Kidney epithelial cell (primary cell): ENCODE data around the gene NCS1. TPM values are rescaled to one million over a fixed set of nuclear protein-coding genes. Genes with fewer than 3 reads are reported as not detected.

Source experiments
- DNase-seq: peaks from one replicate; pipeline ENCODE4 v3.0.0-alpha.2; 2010; ENCODE audit warnings: low read depth
- H3K27me3 ChIP-seq: 2 replicates; pipeline ENCODE4 v1.6.0; 2011; ENCODE audit warnings: low read length; ENCODE audit not compliant: control insufficient read depth, insufficient read depth
- H3K36me3 ChIP-seq: 2 replicates; pipeline ENCODE4 v1.5.1; 2011; ENCODE audit warnings: low read length; ENCODE audit not compliant: control insufficient read depth, insufficient read depth
- H3K4me3 ChIP-seq: 2 replicates; pipeline ENCODE4 v1.5.1; 2011; ENCODE audit warnings: low read depth, mild to moderate bottlenecking, control low read depth, low read length
- total RNA-seq: library from RNA; depleted of rRNA; stranded (reverse); fragments of >200 nt; gene quantifications from 2 replicates; pipeline ENCODE4 v1.2.3, GENCODE V29; 2015
- TF ChIP-seq, protein P1 (sequence below): IDR thresholded peaks from 2 replicates; pipeline ENCODE4 v1.5.1; 2011; ENCODE audit warnings: mild to moderate bottlenecking, moderate library complexity, low read length, control low read depth, inconsistent platforms; ENCODE audit not compliant: insufficient read depth, poor library complexity, severe bottlenecking

The NCS1 gene
- total RNA-seq, 1 donor from 2014 or later, result 69.2 TPM

DNA sequence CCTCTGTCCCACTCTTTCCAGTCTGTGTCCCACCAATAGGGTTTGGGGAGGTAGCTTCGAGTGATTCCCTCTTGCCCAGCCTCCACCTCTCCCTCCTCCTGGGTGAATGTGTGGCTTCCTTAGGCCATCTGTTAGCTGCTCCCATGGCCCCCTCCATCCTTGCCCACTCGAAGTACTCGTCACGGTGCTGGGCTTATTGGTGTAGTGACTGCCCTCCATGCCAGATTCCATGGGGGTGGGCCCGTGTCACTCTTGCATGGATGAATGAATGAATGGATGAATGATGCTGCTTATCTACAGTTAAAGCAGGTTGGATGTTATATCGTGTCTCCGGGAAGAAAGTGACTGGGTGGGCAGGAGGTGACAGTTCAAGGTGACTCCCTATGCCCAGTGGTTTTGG lies 112.5 kb downstream of the NCS1 start:
- TF ChIP-seq, protein P1, sequence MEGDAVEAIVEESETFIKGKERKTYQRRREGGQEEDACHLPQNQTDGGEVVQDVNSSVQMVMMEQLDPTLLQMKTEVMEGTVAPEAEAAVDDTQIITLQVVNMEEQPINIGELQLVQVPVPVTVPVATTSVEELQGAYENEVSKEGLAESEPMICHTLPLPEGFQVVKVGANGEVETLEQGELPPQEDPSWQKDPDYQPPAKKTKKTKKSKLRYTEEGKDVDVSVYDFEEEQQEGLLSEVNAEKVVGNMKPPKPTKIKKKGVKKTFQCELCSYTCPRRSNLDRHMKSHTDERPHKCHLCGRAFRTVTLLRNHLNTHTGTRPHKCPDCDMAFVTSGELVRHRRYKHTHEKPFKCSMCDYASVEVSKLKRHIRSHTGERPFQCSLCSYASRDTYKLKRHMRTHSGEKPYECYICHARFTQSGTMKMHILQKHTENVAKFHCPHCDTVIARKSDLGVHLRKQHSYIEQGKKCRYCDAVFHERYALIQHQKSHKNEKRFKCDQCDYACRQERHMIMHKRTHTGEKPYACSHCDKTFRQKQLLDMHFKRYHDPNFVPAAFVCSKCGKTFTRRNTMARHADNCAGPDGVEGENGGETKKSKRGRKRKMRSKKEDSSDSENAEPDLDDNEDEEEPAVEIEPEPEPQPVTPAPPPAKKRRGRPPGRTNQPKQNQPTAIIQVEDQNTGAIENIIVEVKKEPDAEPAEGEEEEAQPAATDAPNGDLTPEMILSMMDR, result no peak
- H3K27me3 ChIP-seq, result peaks cover 49% of the 10 kb centered on the region
- H3K4me3 ChIP-seq, result no peak overlapping the region
- no peak for DNase-seq
- H3K36me3 ChIP-seq, result no peaks in the 10 kb centered on the region

DNA sequence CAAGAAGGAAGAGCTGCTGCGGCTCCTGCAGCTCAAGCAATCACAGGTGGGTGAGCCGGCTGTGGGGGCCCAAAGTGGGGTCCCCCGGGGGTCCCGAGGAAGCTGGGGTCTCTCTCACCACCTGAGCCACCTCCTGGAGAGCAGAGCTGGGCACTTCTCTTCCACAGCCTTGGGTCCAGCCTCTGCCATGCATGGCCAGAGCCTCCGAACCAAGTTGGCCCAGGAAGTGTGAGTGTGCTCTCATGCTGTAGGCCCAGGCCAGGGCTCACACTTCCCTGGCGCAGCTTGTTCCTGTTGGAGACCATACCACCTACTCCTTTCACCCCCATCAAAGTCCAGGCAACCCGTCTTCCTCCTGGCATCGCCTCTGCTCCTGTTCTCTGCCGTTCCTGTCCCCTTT lies 113.1 kb downstream of the NCS1 start:
- no peaks in the 10 kb centered on the region for H3K36me3 ChIP-seq
- DNase-seq, result no peak
- TF ChIP-seq, protein P1, result no peak
- H3K4me3 ChIP-seq, result no peak overlapping the region
- peaks cover 55% of the 10 kb centered on the region for H3K27me3 ChIP-seq

DNA sequence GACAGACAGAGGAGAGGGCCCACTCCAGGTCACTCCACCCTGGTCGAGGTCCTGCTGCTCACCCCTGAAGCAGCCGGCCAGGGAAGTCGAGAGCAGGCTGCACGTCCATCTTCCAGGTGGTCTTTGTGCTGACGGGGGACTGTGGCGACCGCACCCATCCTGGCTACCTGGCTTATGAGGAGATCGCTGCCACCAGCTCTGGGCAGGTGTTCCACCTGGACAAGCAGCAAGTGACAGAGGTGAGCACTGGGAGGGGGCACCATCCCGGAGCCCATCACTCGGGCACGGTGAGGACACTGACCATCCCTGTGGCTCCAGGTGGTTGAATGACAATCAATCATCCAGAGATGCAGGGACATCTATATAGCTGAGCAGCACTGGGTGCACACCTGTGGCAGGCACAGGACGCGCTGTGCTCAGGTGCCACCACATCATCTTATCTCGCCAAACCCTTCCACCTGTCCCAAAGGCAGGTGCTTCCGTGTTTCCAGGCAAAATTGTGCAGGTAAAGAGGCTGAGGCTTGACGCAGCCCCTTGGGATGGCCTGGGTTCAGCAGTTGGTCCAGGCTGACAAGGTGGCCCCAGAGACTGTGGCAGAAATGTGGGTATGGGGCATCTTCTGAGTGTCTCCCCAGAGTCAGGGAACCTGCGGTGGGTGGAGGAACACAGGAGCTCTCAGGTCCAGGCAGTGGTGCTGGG lies 114.0 kb downstream of the NCS1 start:
- H3K4me3 ChIP-seq, result no peak overlapping the region
- DNase-seq, result no peak
- TF ChIP-seq, protein P1, result no peak
- H3K27me3 ChIP-seq, result peaks cover 57% of the 10 kb centered on the region
- H3K36me3 ChIP-seq, result no peaks in the 10 kb centered on the region

Other genes with a start within 250 kb of the NCS1 start
- gene FNBP1, start 129.2 kb upstream of the NCS1 start, total RNA-seq, result 12.1 and 18.5 TPM in 2 replicates
- 29.4 and 33.5 TPM in 2 replicates for gene GPR107, start 118.5 kb upstream of the NCS1 start, total RNA-seq
- 0.14 TPM in 1 of 2 replicates, not detected in the other for gene HMCN2, start 93.4 kb downstream of the NCS1 start, total RNA-seq